ENCODE data around the gene GDPD3.
A peak's percentile ranks its signal among the peaks of the same experiment; 100 is the strongest.

Gene GDPD3

GRCh38 chr16:30076276-30076791 is 37.0 kb downstream of the GDPD3 start:
- no peak for DNase-seq (ENCODE audit: low read depth)
- TF ChIP-seq CTCF (IDR thresholded peaks at IDR 0.05; ENCODE audit: low read depth, low read length, missing control alignments), result no peak
- peak overlapping the region; percentile 80 for H3K4me3 ChIP-seq (ENCODE audit: low read depth, low read length)

- peak within 1 kb of the TSS; percentile 80 for H3K4me3 ChIP-seq (ENCODE audit: low read depth, low read length)
- TF ChIP-seq CTCF (IDR thresholded peaks at IDR 0.05; ENCODE audit: low read depth, low read length, missing control alignments), result no peak
- no peak for DNase-seq (ENCODE audit: low read depth)
Measured at GRCh38 chr16:30075503-30076275, 37.6 kb downstream of the GDPD3 start, which contains the start of gene PPP4C. TSS of gene PPP4C (plus strand) at chr16:30075994. CDS start at chr16:30076378, 384 bp downstream.

- H3K4me3 ChIP-seq (ENCODE audit: low read depth, low read length), result no peak overlapping the region
- no peak for TF ChIP-seq CTCF (IDR thresholded peaks at IDR 0.05; ENCODE audit: low read depth, low read length, missing control alignments)
- DNase-seq (ENCODE audit: low read depth), result no peak
Measured at GRCh38 chr16:30070490-30070889, 42.8 kb downstream of the GDPD3 start.

GRCh38 chr16:30069611-30070462 is 43.5 kb downstream of the GDPD3 start:
- TF ChIP-seq CTCF (IDR thresholded peaks at IDR 0.05; ENCODE audit: low read depth, low read length, missing control alignments), result no peak
- H3K4me3 ChIP-seq (ENCODE audit: low read depth, low read length), result no peak overlapping the region
- no peak for DNase-seq (ENCODE audit: low read depth)

DNA sequence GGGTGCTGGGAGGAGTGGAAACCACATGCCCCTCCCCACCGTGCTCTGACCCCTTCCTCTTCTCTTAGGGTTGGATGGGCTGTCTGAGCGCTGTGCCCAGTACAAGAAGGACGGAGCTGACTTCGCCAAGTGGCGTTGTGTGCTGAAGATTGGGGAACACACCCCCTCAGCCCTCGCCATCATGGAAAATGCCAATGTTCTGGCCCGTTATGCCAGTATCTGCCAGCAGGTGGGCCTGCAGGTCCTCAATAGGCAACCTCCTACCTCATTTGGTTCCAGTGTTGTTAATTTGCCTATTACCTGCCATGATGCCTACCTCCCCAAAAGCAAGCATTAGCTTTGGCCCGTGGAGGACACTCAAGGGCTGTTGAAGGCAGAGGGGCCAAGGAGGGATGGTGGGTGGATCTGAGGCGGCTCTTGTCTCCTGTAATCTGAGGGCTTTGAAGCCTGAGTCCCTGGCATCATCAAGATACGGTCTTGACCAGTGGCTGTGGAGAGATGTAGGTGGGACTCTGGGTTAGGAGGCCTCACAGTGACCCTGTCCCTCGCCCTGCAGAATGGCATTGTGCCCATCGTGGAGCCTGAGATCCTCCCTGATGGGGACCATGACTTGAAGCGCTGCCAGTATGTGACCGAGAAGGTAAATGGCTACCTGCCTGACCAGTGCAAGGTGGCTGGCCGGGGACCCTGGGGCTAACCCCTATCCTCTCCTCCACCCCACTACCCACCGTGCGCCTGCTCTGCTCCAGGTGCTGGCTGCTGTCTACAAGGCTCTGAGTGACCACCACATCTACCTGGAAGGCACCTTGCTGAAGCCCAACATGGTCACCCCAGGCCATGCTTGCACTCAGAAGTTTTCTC is 44.4 kb downstream of the GDPD3 start:
- TF ChIP-seq CTCF (IDR thresholded peaks at IDR 0.05; ENCODE audit: low read depth, low read length, missing control alignments), result peak; percentile 61
- no peak for DNase-seq (ENCODE audit: low read depth)
- no peak overlapping the region for H3K4me3 ChIP-seq (ENCODE audit: low read depth, low read length)

DNA sequence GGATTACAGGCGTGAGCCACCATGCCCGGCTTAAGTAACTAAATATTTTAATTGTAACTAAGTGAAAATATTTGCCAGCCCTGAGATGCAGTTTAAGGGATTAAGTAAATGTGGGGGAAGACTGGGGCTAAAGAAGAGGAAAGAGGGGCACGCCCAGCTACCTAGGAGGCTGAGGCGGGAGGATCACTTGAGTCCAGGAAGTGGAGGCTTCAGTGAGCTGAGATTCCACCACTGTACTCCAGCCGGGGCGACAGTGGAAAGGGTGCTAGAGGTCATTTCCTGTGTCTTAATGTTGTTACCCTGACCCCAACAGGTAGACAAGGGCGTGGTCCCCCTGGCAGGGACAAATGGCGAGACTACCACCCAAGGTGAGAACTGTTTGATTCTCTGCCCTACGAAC is 45.0 kb downstream of the GDPD3 start:
- no peak overlapping the region for H3K4me3 ChIP-seq (ENCODE audit: low read depth, low read length)
- TF ChIP-seq CTCF (IDR thresholded peaks at IDR 0.05; ENCODE audit: low read depth, low read length, missing control alignments), result no peak
- no peak for DNase-seq (ENCODE audit: low read depth)

Data from GM12864 (cell line).